GM19035 (cell line): ENCODE measurements around the gene PCSK9.
"Not testable (repeated sequence)": the region's sequence is repeated elsewhere in the genome, so short reads cannot be mapped to it uniquely, and the experiment has no call there.

Source experiments
- ATAC-seq: cut with Tn5 transposase; IDR thresholded peaks from one replicate; pipeline ENCODE4 v1.9.1; 2021; ENCODE audit not compliant: unreplicated experiment

PCSK9 gene

DNA sequence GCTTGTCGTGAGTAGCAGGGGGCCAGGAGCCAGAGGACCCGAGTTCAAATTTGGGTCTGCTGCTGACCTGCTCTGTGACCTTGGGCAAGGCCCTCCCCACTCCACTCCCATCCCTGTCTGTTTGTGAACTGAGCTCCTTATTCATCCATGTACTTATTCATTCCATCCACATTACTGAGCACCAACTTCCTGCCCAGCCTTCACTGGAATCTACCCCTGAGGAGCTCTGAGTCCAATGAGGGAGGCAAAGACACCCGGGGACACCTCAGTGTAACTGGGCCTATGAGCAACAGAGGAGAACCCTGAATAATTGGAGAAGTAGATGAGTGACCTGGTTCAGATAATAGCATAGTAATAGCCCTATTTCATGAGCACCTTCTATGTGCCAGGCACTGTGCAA lies 31.7 kb upstream of the PCSK9 start:
- ATAC-seq, result no peak

DNA sequence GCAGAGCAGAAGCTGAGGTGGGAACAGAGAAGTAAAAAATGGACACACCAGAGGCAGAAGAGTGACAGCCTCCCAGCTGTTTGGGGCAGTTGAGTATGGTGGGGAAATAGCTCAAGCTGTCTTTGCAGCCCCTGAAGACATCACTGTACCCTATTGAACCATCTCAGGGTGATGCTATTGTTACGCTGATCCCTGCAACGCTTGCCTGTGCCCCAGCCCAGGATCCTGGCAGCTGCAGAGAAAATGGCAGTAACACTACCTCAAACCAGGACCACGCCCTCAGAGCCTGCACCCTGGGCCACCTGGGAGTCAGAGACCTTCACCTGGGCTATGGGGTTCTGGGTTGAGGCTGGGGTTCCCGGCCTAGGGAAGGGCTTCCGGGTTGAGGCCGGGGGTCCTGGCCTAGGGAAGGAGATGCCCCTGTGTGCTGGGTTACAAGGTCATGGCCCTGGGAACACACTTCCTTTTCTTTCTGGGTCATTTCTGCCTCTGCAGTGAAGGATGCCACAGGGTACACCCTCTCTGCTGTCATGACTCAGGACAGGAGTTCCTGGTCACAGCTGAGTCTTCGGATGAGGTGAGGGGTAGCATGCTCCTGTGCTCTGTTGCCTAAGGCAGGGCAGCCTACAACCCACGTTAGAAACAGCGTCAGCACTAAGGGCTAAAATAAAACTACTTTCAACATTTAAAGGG lies 29.0 kb upstream of the PCSK9 start:
- ATAC-seq, result no peak

DNA sequence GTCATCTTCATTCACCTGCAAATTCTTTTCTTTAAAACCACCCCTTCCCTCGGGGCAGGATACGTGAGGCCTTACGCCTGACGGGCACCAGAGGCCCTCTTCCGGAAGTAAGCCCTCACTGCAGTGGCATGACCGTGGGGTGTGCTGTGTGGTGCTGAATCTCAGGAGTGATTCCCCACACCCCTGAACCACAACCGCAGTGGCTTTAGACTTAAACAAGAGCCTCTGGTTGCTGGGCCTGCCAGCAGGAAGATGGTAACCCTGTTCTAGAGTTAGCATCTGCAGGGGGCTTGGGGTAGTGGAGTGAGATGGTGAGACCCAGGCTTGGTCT lies 28.5 kb upstream of the PCSK9 start:
- no peak for ATAC-seq

DNA sequence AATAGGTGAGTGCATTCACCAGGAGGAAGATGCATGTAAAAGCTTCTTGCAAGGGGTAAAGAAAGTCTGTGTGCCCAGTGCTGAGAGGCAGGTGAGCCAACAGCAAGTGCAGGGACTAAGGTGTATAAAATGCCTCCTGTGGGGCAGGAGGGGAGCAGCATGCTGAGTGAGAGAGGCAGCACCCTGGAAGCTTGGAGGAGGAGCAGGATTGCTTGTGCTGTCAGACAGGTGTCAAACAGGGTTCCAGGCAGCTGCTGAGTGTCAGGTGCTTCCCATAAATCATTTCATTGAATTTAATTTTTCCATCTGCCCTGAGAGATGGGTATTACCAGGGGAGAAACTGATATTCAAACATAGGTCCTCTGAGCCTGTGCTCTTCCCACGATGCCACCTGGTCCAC lies 26.7 kb upstream of the PCSK9 start:
- ATAC-seq, result no peak

DNA sequence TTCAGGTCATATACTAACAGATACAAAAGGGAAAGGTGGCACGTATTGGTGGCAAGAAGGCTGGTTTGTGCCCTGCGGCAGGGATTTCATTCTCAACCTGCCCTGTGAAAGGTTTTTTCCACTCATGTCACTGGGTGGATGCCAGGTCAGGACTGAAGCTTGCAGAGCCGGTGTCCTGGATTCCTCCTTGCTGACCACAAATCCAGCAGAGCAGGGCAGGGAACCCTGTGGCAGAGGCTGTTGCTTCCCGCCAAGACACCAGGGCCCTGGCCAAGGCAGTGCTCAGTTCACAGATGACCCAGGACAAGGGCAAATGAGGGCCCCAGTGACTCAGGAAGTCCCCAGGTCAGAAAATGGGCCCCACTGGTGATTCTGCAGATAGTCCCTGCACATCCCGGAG lies 24.2 kb upstream of the PCSK9 start:
- no peak for ATAC-seq

DNA sequence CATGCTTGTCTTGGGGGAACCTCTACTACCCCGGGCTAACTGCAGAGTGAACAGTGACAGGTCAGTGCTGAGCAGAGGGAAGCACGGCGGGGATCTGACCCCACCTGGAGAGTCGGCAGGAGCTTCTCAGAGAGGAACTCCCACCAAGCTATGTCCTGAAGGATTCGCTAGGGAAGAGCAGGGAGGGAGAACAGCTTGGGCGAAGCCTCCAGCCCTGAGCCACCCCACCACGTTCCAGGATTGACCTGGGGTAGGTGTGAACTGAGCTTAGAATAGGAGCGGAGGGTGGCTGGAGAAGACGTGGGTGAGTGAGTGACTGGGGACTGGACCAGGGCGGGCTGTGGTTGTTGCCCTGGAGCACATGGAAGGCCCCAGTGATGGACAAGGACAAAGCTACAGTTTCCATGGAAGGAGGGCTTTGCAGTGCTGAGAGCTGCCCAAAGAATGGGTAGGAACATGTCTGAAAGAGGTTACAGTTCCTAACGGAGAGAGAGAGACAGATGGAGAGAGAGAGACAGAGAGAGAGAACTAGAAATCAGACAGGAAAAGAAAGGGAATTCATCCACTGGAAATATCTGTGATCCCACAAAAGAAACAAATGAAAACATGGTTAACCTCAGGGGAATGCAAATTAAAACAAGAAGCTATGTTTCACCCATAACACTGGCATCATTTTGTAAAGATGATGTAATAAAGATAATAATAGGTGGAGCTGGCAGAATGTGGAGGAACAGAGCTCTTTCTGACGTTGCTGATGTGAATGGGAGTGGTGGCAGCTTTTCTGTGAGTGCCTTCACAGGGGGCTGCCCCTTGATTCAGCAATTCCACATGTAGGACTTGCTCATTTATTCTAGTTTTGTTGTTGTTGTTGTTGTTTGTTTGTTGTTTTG lies 23.4 kb upstream of the PCSK9 start:
- no peak for ATAC-seq

DNA sequence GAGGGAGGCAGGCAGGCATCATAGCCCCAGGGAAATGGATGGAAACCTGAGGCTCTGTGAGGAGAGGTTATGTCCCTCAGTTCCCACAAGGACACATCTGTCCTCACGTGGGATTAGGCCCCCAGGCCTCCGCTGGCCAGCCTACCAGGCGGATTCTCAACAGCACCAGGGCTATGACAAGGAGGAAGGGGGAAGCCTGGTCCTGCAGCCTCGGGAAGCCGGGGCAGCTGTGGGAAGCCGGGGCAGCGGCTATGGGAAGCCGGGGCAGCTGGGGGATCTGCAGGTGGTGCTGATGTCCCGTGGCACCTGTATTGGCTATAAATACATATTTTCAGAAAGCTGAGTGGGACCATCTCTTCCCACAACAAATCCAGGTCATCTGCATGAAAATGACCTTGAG lies 21.0 kb upstream of the PCSK9 start:
- no peak for ATAC-seq

DNA sequence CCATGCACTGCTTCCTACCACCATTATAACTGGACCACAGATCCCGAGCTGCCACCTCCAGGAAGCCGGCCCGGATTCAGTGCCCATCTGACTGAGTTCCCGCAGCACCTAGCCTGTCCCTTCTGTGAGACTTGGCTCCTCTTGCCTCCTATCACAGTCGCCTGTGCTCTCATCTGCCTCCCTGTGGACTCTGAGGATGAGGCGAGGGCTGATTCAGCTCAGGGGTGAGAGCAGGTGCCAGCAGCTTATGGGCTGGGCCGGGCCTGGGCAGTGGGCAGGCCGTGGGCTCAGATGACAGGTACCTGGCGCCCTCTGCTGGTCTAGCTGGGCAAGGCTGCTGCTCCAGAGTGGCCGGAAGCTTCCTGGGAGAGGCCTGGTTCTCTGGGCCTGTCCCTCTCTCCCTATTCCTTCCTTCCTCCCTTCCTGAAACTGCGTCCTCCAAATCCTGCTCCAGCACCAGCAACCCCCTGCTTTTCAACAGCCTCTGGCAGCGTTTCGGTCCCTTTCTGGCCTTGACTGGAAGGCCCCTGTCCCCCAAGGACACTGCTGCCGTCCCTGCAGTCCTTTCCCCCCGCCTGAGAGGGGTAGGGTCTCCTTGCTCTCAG lies 17.3 kb upstream of the PCSK9 start:
- peak; percentile 80 for ATAC-seq

DNA sequence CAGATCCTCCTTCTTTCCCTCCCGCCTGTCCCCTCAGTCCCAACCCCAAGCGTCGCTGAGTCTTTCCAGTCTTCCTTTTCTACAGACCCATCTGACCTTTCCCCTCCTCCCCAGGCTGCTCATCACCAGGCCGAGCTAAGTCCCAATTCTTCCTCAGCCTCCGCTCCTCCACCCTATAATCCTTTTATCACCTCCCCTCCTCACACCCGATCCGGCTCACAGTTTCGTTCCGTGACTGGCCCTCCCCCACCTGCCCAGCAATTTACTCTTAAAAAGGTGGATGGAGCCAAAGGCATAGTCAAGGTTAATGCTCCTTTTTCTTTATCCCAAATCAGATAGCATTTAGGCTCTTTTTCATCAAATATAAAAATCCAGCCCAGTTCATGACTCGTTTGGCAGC lies 15.2 kb upstream of the PCSK9 start:
- not testable (repeated sequence) for ATAC-seq

DNA sequence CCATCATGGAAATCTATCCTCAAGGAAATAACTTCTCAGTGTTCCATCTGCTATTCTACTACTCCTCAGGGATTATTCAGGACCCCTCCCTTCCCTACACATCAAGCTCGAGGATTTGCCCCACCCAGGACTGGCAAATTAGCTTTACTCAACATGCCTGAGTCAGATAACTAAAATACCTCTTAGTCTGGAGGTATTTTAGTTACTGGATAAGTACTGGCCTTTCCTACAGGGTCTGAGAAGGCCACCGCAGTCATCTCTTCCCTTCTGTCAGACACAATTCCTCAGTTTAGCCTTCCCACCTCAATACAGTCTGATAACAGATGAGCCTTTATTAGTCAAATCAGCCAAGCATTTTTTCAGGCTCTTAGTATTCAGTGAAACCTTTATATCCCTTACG lies 12.7 kb upstream of the PCSK9 start:
- ATAC-seq, result not testable (repeated sequence)

DNA sequence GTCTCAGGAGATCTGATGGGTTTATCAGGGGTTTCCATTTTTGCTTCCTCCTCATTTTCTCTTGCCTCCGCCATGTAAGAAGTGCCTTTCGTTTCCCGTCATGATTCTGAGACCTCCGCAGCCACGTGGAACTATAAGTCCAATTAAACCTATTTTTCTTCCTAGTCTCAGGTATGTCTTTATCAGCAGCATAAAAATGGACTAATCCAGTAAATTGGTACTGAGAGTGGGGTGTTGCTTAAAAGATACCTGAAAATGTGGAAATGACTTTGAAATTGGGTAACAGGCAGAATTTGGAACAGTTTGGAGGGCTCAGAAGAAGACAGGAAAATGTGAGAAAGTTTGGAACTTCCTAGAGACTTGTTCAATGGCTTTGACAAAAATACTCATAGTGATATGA lies 8.2 kb upstream of the PCSK9 start:
- ATAC-seq, result not testable (repeated sequence)

DNA sequence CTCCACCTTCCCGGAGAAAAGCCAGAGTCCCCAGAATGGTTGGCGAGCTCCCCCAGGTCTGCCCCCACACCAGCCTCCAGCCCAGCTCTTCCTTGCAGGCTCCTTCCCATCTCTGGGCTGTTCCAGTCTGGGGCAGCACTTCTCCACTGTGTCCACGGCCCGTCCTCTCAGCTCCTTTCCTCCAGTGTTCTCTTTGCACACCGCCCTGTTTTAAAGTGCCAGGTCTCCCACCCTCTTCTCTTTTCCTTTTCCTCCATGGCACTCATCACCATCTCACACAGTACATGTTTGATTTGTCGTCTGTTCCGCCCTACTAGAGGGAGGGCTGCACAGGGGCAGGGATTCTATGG lies 6.1 kb upstream of the PCSK9 start:
- no peak for ATAC-seq

DNA sequence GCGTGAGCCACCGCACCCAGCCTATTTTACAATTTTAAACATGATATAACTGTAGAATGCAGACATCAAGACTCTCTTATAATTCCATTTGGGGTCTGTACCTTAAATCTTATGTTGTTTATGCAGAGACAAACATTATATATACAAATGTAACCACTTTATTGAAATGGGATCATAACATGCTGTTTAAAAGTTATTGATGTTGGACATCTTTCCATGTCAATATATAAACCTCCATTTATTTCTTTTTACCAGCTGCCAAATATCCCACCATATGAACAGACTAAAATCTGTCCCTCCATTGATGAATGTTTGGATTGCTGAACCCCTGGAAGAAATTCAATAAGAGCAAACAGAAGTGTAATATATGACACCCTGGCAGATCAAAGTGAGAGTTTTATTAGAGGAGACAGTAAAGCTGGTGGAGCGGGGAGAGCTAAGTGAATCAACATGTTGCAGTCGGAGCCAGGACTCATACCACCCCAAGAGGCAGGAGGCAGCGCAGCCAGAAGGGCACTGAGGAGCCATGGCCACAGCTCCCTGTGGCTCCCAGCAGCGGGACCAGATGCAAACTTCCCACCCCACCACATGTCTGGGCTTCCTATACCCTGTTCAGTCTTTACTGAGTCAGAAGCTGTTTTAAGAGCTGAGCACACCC lies 4.7 kb upstream of the PCSK9 start:
- ATAC-seq, result no peak

DNA sequence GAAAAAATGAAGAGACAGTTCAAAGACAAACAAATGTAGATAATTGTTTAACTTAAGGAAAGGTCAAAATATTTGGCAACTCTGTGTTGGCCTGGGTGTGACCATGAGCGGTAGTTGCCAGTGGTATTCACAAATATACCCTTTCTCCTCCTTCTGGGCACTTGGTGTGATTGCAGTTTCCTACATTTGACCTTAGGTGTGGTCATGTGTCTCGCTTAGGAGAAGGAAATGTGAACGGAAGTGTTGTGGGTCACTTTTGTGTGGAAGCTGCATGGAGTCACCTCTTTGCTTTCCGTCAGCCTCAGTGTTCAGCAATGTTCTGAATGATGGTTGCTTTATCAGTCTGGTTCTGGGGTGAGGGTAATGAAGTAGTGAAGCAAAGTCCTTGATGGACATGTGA lies 3.4 kb upstream of the PCSK9 start:
- ATAC-seq, result no peak

DNA sequence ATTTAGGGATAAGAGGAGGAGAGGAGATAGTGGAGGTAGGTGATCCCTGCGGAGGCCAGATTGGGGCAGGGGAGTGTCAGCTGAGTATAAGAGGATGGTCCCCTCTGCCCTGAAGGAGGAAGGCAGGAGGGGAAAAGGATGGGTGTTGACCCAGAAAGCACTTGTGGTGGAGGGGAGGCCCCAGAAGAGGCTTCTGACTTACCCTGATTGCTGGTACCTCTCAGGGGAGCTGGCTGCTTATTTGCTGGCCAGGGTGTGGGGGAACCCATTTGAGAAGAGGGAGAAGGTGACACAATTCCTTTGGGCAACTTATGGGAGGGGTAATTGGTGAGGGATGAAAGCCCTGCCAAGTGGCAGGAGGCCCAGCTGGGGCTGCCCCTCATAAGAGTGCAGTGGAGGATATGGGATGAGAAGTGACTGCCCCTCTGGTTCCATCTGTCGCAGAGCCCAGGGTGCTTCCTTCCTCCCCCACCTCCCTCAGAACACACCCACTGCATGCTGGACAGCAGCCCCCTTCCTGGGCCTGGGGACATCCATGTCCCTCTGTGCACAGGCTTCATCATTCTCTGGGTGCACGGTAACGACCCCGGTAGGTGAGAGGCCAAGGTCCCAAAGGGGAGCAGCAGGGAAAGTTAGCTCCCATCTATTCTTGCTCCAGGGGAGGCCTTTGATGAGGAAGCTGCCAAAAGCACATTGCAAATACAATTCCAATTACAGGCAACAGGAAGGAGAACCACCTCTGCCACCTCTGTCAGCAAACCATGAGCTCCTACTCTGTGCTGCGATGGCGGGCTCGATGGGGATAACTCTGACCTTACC lies 1.4 kb upstream of the PCSK9 start:
- ATAC-seq, result no peak

DNA sequence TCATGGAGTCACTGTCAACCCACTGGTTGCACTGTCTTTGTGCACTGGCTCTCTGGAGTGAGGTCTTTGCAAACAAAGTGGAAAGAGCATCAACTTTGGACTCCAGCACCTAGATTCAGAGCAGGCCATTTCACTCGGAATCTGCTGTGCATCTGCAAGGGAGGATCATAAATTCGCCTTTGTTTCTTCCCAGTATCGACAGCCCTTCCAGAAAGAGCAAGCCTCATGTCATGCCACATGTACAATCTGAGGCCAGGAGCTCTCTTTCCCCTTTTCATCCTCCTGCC lies 853 bp upstream of the PCSK9 start:
- no peak for ATAC-seq

DNA sequence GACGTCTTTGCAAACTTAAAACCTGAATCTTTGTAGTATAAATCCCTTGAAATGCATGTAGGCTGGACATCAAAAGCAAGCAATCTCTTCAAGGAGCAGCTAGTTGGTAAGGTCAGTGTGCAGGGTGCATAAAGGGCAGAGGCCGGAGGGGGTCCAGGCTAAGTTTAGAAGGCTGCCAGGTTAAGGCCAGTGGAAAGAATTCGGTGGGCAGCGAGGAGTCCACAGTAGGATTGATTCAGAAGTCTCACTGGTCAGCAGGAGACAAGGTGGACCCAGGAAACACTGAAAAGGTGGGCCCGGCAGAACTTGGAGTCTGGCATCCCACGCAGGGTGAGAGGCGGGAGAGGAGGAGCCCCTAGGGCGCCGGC lies 390 bp upstream of the PCSK9 start:
- ATAC-seq, result no peak

DNA sequence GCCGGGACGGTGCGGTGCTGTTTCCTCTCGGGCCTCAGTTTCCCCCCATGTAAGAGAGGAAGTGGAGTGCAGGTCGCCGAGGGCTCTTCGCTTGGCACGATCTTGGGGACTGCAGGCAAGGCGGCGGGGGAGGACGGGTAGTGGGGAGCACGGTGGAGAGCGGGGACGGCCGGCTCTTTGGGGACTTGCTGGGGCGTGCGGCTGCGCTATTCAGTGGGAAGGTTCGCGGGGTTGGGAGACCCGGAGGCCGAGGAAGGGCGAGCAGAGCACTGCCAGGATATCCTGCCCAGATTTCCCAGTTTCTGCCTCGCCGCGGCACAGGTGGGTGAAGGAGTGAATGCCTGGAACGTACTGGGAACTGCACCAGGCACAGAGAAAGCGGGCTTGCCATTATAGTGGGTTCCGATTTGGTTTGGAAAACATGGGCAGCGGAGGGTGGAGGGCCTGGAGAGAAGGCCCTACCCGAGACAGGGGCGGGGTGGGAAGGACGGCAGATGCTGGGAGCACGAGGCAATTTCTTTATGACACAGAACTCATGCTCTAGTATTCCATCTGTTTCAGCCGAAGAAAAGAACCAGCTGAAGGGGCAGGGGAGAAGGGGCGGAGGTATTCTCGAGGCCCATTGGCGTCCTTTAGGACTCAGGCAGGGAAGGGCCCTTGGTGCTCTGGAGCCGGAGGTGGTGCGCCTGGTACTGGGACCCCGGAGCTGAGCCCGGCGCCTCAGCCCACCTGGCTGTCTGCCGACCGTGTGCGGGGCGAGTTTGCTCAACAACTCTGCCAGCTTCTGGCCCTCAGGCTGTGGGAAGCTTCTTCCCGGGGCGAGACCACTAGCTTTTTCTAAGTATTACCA lies 960 bp downstream of the PCSK9 start:
- ATAC-seq, result no peak

DNA sequence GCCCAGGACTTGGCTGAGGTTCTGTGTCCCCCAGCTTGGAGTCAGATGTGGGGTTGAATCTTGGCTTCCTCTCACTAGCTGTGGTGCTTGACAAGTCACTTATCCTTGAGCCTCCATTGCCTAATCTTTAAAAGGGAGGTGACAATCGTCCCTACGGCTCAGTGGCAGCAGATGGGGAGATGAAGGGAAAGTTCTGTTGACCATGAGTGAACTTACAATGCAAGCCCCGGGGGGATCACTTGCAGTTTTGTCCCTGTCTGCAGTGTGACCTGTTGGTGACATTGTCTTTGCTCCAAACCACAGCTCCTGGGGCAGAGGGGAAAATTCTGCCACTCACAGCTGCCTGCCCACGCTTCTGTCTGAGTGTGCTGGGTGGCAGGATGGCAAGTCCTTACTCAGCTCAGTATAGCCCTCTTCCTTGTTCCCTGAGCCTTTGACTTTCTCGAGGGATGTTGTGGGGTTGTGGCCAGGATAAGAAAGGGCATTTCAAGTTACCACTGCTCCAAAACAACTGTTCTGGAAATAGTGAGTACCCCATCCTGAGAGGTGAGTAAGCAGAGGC lies 1.7 kb downstream of the PCSK9 start:
- ATAC-seq, result no peak

DNA sequence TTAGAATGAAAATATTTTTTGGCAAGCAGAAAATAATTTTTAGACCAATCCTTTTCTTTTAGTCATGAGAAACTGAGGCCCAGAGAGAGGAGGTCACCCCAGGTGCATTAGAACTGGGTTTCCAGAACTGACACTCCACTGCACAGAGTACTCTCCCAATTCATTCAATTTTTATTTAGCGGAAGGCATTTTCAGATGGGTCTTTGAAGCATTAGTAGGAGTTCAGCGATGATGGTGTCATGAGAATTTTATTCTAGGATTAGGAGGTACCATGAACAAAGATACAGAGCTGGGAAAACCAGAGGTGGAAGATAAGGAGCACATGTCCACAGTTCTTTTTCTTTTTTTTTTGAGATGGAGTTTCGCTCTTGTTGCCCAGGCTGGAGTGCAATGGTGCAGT lies 2.3 kb downstream of the PCSK9 start:
- no peak for ATAC-seq
